ENCODE results near the gene WDR45B.

WDR45B gene

GRCh38 chr17:82566129-82566960, 81.9 kb downstream of the WDR45B start:
- TF ChIP-seq ISL1 (CRISPR knock-in tag; IDR thresholded peaks at IDR 0.05) (no peak), GLIS3 (CRISPR knock-in tag; IDR thresholded peaks at IDR 0.05) (no peak), ZNF70 (CRISPR knock-in tag; IDR thresholded peaks at IDR 0.05) (no peak), SNAI2 (CRISPR knock-in tag; IDR thresholded peaks at IDR 0.05) (no peak), BACH2 (CRISPR knock-in tag; IDR thresholded peaks at IDR 0.05; ENCODE audit: borderline replicate concordance) (no peak), CREB5 (CRISPR knock-in tag; IDR thresholded peaks at IDR 0.05; ENCODE audit: low read depth) (no peak), POU6F1 (CRISPR knock-in tag; IDR thresholded peaks at IDR 0.05; ENCODE audit: borderline replicate concordance, low read depth) (no peak), ARNTL (CRISPR knock-in tag; IDR thresholded peaks at IDR 0.05; ENCODE audit: borderline replicate concordance, low read depth) (no peak), ZC3H10 (CRISPR knock-in tag; IDR thresholded peaks at IDR 0.05) (no peak), ESRRG (CRISPR knock-in tag; IDR thresholded peaks at IDR 0.05) (no peak), TOX (CRISPR knock-in tag; IDR thresholded peaks at IDR 0.05; ENCODE audit: borderline replicate concordance) (no peak), ZNF8 (CRISPR knock-in tag; IDR thresholded peaks at IDR 0.05) (no peak), ZFP30 (CRISPR knock-in tag; IDR thresholded peaks at IDR 0.05) (no peak), OSR1 (CRISPR knock-in tag; IDR thresholded peaks at IDR 0.05) (no peak), ZNF565 (CRISPR knock-in tag; conservative IDR thresholded peaks at IDR 0.05; ENCODE audit: low read depth) (no peak), ZFP3 (CRISPR knock-in tag; IDR thresholded peaks at IDR 0.05) (no peak), PPARA (CRISPR knock-in tag; IDR thresholded peaks at IDR 0.05; ENCODE audit: borderline replicate concordance) (no peak)
- TF ChIP-seq, protein P1, sequence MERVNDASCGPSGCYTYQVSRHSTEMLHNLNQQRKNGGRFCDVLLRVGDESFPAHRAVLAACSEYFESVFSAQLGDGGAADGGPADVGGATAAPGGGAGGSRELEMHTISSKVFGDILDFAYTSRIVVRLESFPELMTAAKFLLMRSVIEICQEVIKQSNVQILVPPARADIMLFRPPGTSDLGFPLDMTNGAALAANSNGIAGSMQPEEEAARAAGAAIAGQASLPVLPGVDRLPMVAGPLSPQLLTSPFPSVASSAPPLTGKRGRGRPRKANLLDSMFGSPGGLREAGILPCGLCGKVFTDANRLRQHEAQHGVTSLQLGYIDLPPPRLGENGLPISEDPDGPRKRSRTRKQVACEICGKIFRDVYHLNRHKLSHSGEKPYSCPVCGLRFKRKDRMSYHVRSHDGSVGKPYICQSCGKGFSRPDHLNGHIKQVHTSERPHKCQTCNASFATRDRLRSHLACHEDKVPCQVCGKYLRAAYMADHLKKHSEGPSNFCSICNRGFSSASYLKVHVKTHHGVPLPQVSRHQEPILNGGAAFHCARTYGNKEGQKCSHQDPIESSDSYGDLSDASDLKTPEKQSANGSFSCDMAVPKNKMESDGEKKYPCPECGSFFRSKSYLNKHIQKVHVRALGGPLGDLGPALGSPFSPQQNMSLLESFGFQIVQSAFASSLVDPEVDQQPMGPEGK (CRISPR knock-in tag; IDR thresholded peaks at IDR 0.05; ENCODE audit: borderline replicate concordance), result no peak
- TF ChIP-seq, protein P2, sequence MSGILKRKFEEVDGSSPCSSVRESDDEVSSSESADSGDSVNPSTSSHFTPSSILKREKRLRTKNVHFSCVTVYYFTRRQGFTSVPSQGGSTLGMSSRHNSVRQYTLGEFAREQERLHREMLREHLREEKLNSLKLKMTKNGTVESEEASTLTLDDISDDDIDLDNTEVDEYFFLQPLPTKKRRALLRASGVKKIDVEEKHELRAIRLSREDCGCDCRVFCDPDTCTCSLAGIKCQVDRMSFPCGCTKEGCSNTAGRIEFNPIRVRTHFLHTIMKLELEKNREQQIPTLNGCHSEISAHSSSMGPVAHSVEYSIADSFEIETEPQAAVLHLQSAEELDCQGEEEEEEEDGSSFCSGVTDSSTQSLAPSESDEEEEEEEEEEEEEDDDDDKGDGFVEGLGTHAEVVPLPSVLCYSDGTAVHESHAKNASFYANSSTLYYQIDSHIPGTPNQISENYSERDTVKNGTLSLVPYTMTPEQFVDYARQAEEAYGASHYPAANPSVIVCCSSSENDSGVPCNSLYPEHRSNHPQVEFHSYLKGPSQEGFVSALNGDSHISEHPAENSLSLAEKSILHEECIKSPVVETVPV (CRISPR knock-in tag; IDR thresholded peaks at IDR 0.05), result no peak
- no peak for ATAC-seq

DNA sequence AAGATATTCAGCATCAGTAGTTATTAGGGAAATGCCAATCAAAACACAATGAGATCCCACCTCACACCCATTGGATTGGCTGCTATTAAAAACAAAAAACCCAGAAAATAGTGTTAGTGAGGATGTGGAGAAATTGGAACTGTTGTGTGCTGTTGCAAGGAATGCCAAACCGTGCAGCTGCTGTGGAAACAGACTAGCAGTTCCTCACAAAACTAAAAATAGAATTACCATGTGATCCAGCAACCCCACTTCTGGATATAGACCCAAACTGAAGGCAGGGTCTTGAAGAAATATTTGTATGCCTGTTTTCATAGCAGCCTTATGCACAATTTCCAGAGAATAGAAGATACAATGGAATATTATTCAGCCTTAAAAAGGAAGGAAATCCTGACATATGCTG, 82.7 kb downstream of the WDR45B start:
- ATAC-seq, result no peak
- no peak for TF ChIP-seq GLIS3 (CRISPR knock-in tag; IDR thresholded peaks at IDR 0.05)
- TF ChIP-seq SNAI2 (CRISPR knock-in tag; IDR thresholded peaks at IDR 0.05), result no peak
- TF ChIP-seq ZNF8 (CRISPR knock-in tag; IDR thresholded peaks at IDR 0.05), result no peak
- TF ChIP-seq PPARA (CRISPR knock-in tag; IDR thresholded peaks at IDR 0.05; ENCODE audit: borderline replicate concordance), result no peak
- no peak for TF ChIP-seq RARB (CRISPR knock-in tag; IDR thresholded peaks at IDR 0.05)
- no peak for TF ChIP-seq ESRRG (CRISPR knock-in tag; IDR thresholded peaks at IDR 0.05)
- no peak for TF ChIP-seq TOX (CRISPR knock-in tag; IDR thresholded peaks at IDR 0.05; ENCODE audit: borderline replicate concordance)
- TF ChIP-seq TCF4 (CRISPR knock-in tag; IDR thresholded peaks at IDR 0.05; ENCODE audit: borderline replicate concordance), result no peak
- no peak for TF ChIP-seq ZNF565 (CRISPR knock-in tag; conservative IDR thresholded peaks at IDR 0.05; ENCODE audit: low read depth)
- TF ChIP-seq, protein P2 (CRISPR knock-in tag; IDR thresholded peaks at IDR 0.05), result no peak
- TF ChIP-seq ZFP3 (CRISPR knock-in tag; IDR thresholded peaks at IDR 0.05), result no peak
- no peak for TF ChIP-seq TSHZ2 (CRISPR knock-in tag; IDR thresholded peaks at IDR 0.05)
- no peak for TF ChIP-seq BACH2 (CRISPR knock-in tag; IDR thresholded peaks at IDR 0.05; ENCODE audit: borderline replicate concordance)
- TF ChIP-seq CSDC2 (CRISPR knock-in tag; IDR thresholded peaks at IDR 0.05), result no peak
- TF ChIP-seq ZFP30 (CRISPR knock-in tag; IDR thresholded peaks at IDR 0.05), result no peak
- no peak for TF ChIP-seq ZNF70 (CRISPR knock-in tag; IDR thresholded peaks at IDR 0.05)
- no peak for TF ChIP-seq ZC3H10 (CRISPR knock-in tag; IDR thresholded peaks at IDR 0.05)
- no peak for TF ChIP-seq POU6F1 (CRISPR knock-in tag; IDR thresholded peaks at IDR 0.05; ENCODE audit: borderline replicate concordance, low read depth)
